ENCODE data around the gene CEP41.

Gene CEP41

GRCh38 chr7:130346177-130346905, 94.5 kb downstream of the CEP41 start:
- DNase-seq = no peak

- no peak for DNase-seq
Observed at GRCh38 chr7:130345725-130346124, 95.1 kb downstream of the CEP41 start.

- DNase-seq = no peak
Observed at GRCh38 chr7:130345136-130345535, 95.7 kb downstream of the CEP41 start.

GRCh38 chr7:130344271-130344866, 96.4 kb downstream of the CEP41 start, which contains the start of gene CPA5:
Gene CPA5, plus strand, starts transcription at chr7:130344816. Its CDS starts 1,670 bp downstream, at chr7:130346486.
- no peak for DNase-seq
